ENCODE data around the gene TNFRSF9. TPM values are rescaled to one million over a fixed set of nuclear protein-coding genes. Genes with fewer than 3 reads are reported as not detected.

The TNFRSF9 gene
- total and polyA plus RNA-seq, 12 donors: 0.03 to 3.1 (median 0.07) TPM; not detected in 7

GRCh38 chr1:7865978-7866377, 74.7 kb downstream of the TNFRSF9 start:
- intact Hi-C loops (cut with DNase I): no loop called here
- peaks cover 0 to 5% (median 0%) of the 10 kb centered on the region in 11 donors for H3K9me3 ChIP-seq
- H3K36me3 ChIP-seq: no peaks in the 10 kb centered on the region
- ATAC-seq (no peak), DNase-seq (no peak)
- no peak for TF ChIP-seq CTCF (IDR thresholded peaks at IDR 0.05)
- no peaks in the 10 kb centered on the region for H3K4me1 ChIP-seq
- H3K27me3 ChIP-seq: no peaks in the 10 kb centered on the region
- no peak overlapping the region for H3K4me3 ChIP-seq
- 86 to 87% methylated on average over 16 of the region's 16 CpGs for WGBS, 2 donors
- no peak overlapping the region for H3K27ac ChIP-seq

Other genes starting within 250 kb of the TNFRSF9 start
- 10 to 100 TPM; 64.5 to 88.4 (median 76.7) TPM for gene VAMP3, start 169.5 kb downstream of the TNFRSF9 start, total RNA-seq
- 10 to 100 TPM; 48.7 to 49.8 TPM for gene VAMP3, start 169.5 kb downstream of the TNFRSF9 start, polyA plus RNA-seq
- gene PER3, start 156.5 kb downstream of the TNFRSF9 start, total RNA-seq: 10 to 100 TPM in 9 of 10 donors, 1 to 10 TPM in 1; 8.0 to 36.3 (median 20.7) TPM
- 10 to 100 TPM in 1 of 2 donors, 1 to 10 TPM in 1; 2.1 to 13.7 TPM for gene PER3, start 156.5 kb downstream of the TNFRSF9 start, polyA plus RNA-seq
- under 1 TPM in 1 of 10 donors, not detected in 9; 0.16 TPM for gene UTS2, start 87.8 kb downstream of the TNFRSF9 start, total RNA-seq
- gene UTS2, start 87.8 kb downstream of the TNFRSF9 start, polyA plus RNA-seq: not detected
- 100 to 1,000 TPM; 329 to 411 (median 353) TPM for gene PARK7, start 20.9 kb upstream of the TNFRSF9 start, total RNA-seq
- gene PARK7, start 20.9 kb upstream of the TNFRSF9 start, polyA plus RNA-seq: 100 to 1,000 TPM; 322 to 462 TPM
- gene ERRFI1, start 85.5 kb upstream of the TNFRSF9 start, total RNA-seq: 10 to 100 TPM in 5 of 10 donors, 1 to 10 TPM in 5; 5.8 to 15.9 (median 10.0) TPM
- gene ERRFI1, start 85.5 kb upstream of the TNFRSF9 start, polyA plus RNA-seq: 10 to 100 TPM in 1 of 2 donors, 1 to 10 TPM in 1; 6.5 to 17.5 TPM